ENCODE data around the gene COTL1.
"Not testable (repeated sequence)": the region's sequence is repeated elsewhere in the genome, so short reads cannot be mapped to it uniquely, and the experiment has no call there.

Gene COTL1

GRCh38 chr16:84535408-84535807 is 82.5 kb downstream of the COTL1 start:
- DNase-seq (ENCODE audit: insufficient read length, low spot score): no peak
- FAIRE-seq: no peak

- FAIRE-seq (no peak), DNase-seq (ENCODE audit: insufficient read length, low spot score) (no peak)
Observed at GRCh38 chr16:84534815-84535214, 83.1 kb downstream of the COTL1 start.

- FAIRE-seq (no peak), DNase-seq (ENCODE audit: insufficient read length, low spot score) (no peak)
Observed at GRCh38 chr16:84532855-84533486, 84.9 kb downstream of the COTL1 start.

GRCh38 chr16:84532291-84532724 is 85.6 kb downstream of the COTL1 start:
- DNase-seq (ENCODE audit: insufficient read length, low spot score) (peak; percentile 86), FAIRE-seq (peak; percentile 94)

GRCh38 chr16:84531671-84532111 is 86.2 kb downstream of the COTL1 start:
- DNase-seq (ENCODE audit: insufficient read length, low spot score) (no peak), FAIRE-seq (peak; percentile 77)

- DNase-seq (ENCODE audit: insufficient read length, low spot score) (no peak), FAIRE-seq (no peak)
Observed at GRCh38 chr16:84530590-84530989, 87.3 kb downstream of the COTL1 start.

- DNase-seq (ENCODE audit: insufficient read length, low spot score): no peak
- no peak for FAIRE-seq
Observed at GRCh38 chr16:84529607-84530006, 88.3 kb downstream of the COTL1 start.

- FAIRE-seq (no peak), DNase-seq (ENCODE audit: insufficient read length, low spot score) (no peak)
Observed at GRCh38 chr16:84528322-84528721, 89.6 kb downstream of the COTL1 start.

- FAIRE-seq: no peak
Observed at GRCh38 chr16:84527532-84528269, 90.2 kb downstream of the COTL1 start.

GRCh38 chr16:84526794-84527531 is 90.9 kb downstream of the COTL1 start:
- DNase-seq (ENCODE audit: insufficient read length, low spot score): no peak
- FAIRE-seq: no peak

More at GRCh38 chr16:84527532-84528269, 90.2 kb downstream of the COTL1 start:
- DNase-seq (ENCODE audit: insufficient read length, low spot score): no peak

GRCh38 chr16:84524941-84525581 is 92.8 kb downstream of the COTL1 start:
- not testable (repeated sequence) for DNase-seq (ENCODE audit: insufficient read length, low spot score); FAIRE-seq

GRCh38 chr16:84524346-84524920 is 93.4 kb downstream of the COTL1 start:
- FAIRE-seq (no peak), DNase-seq (ENCODE audit: insufficient read length, low spot score) (no peak)

GRCh38 chr16:84521497-84521770 is 96.4 kb downstream of the COTL1 start:
- FAIRE-seq (no peak), DNase-seq (ENCODE audit: insufficient read length, low spot score) (no peak)

GRCh38 chr16:84520725-84521496 is 97.0 kb downstream of the COTL1 start:
- FAIRE-seq (peak; percentile 36), DNase-seq (ENCODE audit: insufficient read length, low spot score) (no peak)

- no peak for FAIRE-seq
- DNase-seq (ENCODE audit: insufficient read length, low spot score): no peak
Observed at GRCh38 chr16:84519855-84520254, 98.0 kb downstream of the COTL1 start.

GRCh38 chr16:84518804-84519341 is 99.0 kb downstream of the COTL1 start:
- DNase-seq (ENCODE audit: insufficient read length, low spot score) (no peak), FAIRE-seq (no peak)

- DNase-seq (ENCODE audit: insufficient read length, low spot score): peak; percentile 43
- not testable (repeated sequence) for FAIRE-seq
Observed at GRCh38 chr16:84518220-84518619, 99.7 kb downstream of the COTL1 start.

- no peak for FAIRE-seq
- no peak for DNase-seq (ENCODE audit: insufficient read length, low spot score)
Observed at GRCh38 chr16:84517366-84517765, 100.5 kb downstream of the COTL1 start.

Measured in HTR-8/SVneo (cell line).